ENCODE measurements around the gene ADAMTS16.

- TF ChIP-seq POLR2AphosphoS5 (IDR thresholded peaks at IDR 0.05; ENCODE audit: low read depth) (no peak), CTCF (conservative IDR thresholded peaks at IDR 0.05; ENCODE audit: low read depth in 2 of 2) (no peak), EZH2phosphoT487 (IDR thresholded peaks at IDR 0.05; ENCODE audit: unreplicated experiment) (no peak), EZH2 (IDR thresholded peaks at IDR 0.05; ENCODE audit: low read depth, unreplicated experiment) (no peak), STAT1 (IDR thresholded peaks at IDR 0.05; ENCODE audit: unreplicated experiment) (no peak), CREB1 (CRISPR knock-in tag; IDR thresholded peaks at IDR 0.05; ENCODE audit: low read depth) (no peak), REST (IDR thresholded peaks at IDR 0.05; ENCODE audit: unreplicated experiment) (no peak), ZNF114 (CRISPR knock-in tag; IDR thresholded peaks at IDR 0.05) (no peak), ETS1 (IDR thresholded peaks at IDR 0.05) (no peak), NANOG (IDR thresholded peaks at IDR 0.05; ENCODE audit: borderline replicate concordance) (no peak), ZNF331 (CRISPR knock-in tag; IDR thresholded peaks at IDR 0.05; ENCODE audit: low read depth) (no peak)
These were observed 63.3 kb downstream of the ADAMTS16 start for GRCh38 chr5:5203451-5203850.
